ENCODE results near the gene DDX5.

DNA sequence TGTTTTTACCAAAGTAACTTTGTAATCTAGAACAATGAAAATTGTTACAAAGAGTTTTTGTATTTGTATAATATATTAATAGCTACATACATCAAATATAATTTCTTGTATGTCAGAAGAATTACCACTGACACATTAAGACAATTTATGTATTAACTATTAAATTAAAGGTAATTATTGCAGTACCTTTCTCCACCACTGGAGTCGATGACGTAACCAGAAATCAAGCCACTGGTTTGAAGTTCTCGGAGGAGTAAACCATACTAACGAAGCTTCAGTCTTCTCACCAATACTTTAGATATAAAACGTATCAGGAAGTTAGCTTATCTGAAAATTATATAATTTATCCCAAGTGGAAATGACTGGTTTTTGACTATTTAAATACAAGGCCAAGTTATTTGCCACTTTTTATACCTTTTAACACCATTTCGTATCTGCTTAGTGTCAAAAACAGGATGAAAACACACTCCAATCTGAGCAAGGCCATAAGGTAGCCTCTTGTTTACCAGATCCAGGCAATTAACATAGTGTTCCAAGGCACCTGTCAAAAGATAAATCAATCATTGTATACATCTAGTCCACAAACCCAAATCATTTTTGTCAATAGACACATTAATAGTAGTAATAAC, 13.5 kb downstream of the DDX5 start:
- TF ChIP-seq POLR2A (IDR thresholded peaks at IDR 0.05): no peak
- peak; percentile 3 to 60 (median 28) for TF ChIP-seq CTCF (IDR thresholded peaks at IDR 0.05)
